GM12864 (cell line): ENCODE results near the gene NFKB1.

Source experiments
- DNase-seq: peaks from one replicate; pipeline ENCODE4 v3.0.0-alpha.2; 2011; ENCODE audit warnings: low read depth
- H3K4me3 ChIP-seq: 2 replicates; pipeline ENCODE4 v1.5.1; 2011; ENCODE audit warnings: mild to moderate bottlenecking, low read depth, low read length, control low read depth
- TF ChIP-seq, protein P1 (sequence below): IDR thresholded peaks from 2 replicates; pipeline ENCODE4 v1.5.1; 2011; ENCODE audit warnings: low read depth, mild to moderate bottlenecking, moderate library complexity, low read length, control low read depth, inconsistent platforms; ENCODE audit errors: missing control alignments

Gene NFKB1

DNA sequence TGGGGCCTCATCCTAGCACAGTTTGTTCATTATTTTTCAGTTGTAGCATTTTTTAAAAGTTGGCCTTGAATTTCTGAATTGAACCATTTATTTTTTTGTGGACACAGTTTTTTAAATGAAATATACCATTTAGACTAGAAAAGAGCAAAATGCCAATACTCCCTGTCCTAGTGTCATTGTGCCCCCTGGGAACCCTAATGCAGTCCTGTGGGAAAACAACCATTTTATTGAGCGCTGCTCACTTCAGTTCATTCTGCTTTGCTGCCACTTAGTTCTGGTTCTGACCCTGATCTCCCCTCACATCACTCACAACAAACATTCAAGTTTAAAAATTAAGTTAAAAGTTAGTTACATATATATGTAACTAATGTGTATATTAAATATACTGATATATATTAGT, 5.4 kb downstream of the NFKB1 start:
- H3K4me3 ChIP-seq: no peak overlapping the region
- TF ChIP-seq, protein P1, sequence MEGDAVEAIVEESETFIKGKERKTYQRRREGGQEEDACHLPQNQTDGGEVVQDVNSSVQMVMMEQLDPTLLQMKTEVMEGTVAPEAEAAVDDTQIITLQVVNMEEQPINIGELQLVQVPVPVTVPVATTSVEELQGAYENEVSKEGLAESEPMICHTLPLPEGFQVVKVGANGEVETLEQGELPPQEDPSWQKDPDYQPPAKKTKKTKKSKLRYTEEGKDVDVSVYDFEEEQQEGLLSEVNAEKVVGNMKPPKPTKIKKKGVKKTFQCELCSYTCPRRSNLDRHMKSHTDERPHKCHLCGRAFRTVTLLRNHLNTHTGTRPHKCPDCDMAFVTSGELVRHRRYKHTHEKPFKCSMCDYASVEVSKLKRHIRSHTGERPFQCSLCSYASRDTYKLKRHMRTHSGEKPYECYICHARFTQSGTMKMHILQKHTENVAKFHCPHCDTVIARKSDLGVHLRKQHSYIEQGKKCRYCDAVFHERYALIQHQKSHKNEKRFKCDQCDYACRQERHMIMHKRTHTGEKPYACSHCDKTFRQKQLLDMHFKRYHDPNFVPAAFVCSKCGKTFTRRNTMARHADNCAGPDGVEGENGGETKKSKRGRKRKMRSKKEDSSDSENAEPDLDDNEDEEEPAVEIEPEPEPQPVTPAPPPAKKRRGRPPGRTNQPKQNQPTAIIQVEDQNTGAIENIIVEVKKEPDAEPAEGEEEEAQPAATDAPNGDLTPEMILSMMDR: no peak

DNA sequence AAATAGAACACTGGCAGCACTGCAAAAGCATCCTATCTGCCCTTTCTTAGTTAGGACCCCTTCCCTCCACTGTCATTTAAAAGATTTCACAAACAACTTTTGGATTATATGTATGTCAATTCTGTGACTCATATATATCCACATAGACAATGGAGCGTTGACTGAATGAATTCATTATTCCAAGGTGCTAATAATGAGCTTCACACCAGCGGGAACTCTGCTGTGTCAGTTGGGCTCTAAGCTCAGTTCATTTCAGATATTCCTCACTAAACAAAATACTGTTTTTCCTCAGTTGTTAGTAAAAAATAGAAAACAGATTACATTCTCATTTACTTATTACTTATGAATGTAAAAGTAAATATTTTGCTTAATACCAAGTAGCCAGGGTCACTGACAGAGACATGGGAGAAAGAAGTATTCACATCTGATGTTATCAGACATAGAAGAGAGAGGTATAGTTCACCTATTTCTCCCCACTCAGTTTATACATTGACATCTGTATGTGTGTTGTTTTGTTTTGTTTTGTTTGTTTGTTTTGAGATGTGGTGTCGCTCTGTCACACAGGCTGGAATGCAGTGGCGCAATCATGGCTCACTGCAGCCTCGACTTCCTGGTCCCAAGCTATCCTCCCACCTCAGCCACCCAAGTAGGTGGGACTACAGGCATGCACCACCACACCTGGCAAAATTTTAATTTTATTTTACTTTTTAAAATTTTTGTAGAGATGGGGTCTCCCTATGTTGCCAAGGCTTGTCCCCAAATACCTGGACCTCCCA, 10.9 kb downstream of the NFKB1 start:
- no peak overlapping the region for H3K4me3 ChIP-seq
- TF ChIP-seq, protein P1: no peak
- no peak for DNase-seq

More for the DNA sequence above, 5.4 kb downstream of the NFKB1 start:
- no peak for DNase-seq

DNA sequence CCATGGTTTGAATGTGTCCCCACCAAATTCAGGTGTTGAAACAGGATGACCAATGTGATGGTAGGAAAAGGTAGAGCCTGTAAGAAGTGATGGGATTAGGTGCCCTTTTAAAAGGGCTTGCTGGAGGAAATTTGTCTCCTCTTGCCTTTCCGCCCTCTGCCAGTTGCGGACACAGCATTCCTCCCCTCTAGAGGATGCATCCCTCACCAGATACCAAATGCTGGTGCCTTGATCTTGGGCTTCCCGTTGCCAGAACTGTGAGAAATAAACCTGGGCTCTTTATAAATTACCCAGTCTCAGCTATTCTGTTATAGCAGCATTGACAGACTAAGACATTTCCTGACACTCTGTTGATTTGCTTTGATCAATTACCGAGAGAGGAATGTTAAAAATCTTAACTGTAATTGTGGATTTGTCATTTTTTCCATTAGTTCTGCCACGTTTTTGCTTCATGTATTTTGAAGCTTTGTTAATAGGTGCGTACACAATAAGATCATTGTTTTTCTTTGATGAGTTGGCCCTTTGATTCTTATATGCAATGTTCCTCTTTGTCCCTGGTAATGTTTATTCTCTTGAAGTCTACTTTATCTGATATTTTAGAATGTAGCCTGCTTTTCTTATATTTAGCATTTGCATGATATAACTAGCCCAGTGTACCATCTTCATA, 13.3 kb downstream of the NFKB1 start:
- H3K4me3 ChIP-seq: no peak overlapping the region
- no peak for DNase-seq
- TF ChIP-seq, protein P1: no peak

DNA sequence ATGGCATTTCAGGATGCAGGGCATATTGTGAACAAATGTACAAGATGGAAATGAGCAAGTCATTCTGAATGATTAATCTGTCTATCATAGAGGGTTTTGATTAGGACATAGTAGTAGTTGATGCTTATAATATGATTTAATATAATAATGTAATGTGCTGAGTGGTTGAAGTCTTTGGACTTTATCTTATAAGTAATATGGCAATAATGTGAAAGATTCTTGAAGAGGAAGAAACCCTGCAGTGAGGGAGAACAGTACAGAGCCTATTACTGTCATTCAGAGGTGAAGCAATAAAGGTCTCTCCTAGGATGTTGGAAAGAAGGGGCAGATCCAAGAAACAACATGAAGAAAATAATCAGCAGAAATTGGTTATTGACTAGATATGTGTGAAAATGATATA, 16.6 kb downstream of the NFKB1 start:
- no peak overlapping the region for H3K4me3 ChIP-seq
- DNase-seq: no peak
- TF ChIP-seq, protein P1: no peak

DNA sequence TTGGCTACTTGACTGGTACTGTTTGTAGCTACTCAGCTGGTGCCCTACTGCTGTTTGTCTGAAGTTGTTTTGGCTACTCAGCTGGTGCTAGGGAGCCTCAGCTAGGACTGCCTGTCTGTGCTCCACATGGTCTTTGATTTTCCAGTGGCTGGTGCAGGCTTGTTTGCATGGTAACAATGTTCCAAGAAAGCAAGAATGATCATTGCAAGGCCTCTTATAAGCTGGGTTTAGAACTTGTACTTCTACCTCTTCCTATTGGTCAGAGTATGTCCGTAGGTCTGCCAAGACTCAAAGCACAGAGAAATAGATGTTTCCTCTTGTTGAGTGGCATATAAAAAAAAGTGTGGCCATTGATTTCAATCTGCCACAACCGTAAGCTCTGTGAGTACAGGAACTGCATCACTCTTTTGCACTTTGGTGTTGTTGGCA, 17.6 kb downstream of the NFKB1 start:
- TF ChIP-seq, protein P1: no peak
- H3K4me3 ChIP-seq: no peak overlapping the region
- no peak for DNase-seq

DNA sequence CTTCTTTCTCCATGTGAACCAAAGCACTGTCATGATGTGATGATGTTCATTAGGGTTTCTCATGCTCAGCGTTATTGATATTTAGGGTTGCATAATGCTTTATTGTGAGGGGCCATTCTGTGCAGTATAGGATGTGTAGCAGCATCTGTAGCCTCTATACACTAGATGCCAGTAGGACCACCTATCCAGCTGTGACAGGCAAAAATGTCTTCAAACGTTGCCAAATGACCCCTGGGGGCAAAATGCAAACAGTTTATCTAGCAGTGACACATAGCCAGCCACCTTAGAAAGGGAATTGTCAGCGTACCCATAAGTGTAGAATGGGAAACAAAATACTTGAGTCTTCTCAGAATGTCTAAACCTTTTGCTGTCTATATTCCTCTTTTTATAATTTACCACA, 18.8 kb downstream of the NFKB1 start:
- no peak overlapping the region for H3K4me3 ChIP-seq
- no peak for DNase-seq
- TF ChIP-seq, protein P1: no peak
